ENCODE measurements around the gene TP73. TPM values are rescaled to one million over a fixed set of nuclear protein-coding genes. Genes with fewer than 3 reads are reported as not detected.

TP73 gene
- total RNA-seq, 1 experiment from 2014 or later, result 10.0 TPM

- H3K4me1 ChIP-seq (ENCODE audit: insufficient read depth, low read length, poor library complexity, severe bottlenecking), result no peaks in the 10 kb centered on the region
- BruUV-seq (replicated peaks), result no TSS peak
- peaks cover 7% of the 10 kb centered on the region for H3K27me3 ChIP-seq (replicated peaks; ENCODE audit: insufficient read depth, low read depth, low read length, poor library complexity)
- ChIA-PET CTCF (no interaction called here), POLR2A (ENCODE audit: low non-redundant PET) (no interaction called here)
- peaks cover 7% of the 10 kb centered on the region for H3K9me3 ChIP-seq (ENCODE audit: low read depth, low read length, poor library complexity, severe bottlenecking)
- DNase-seq (ENCODE audit: low spot score), result no peak
- intact Hi-C loops (cut with micrococcal nuclease; ENCODE audit: unreplicated experiment), result no loop called here
- H3K36me3 ChIP-seq (ENCODE audit: insufficient read depth, low read length, poor library complexity, severe bottlenecking), result no peaks in the 10 kb centered on the region
- H3K4me3 ChIP-seq (ENCODE audit: low read depth, low read length, poor library complexity, severe bottlenecking), result no peak overlapping the region
- no peak overlapping the region for H3K27ac ChIP-seq (ENCODE audit: low read depth, low read length, poor library complexity, severe bottlenecking)
- TF ChIP-seq EZH2 (IDR thresholded peaks at IDR 0.05; ENCODE audit: borderline replicate concordance, low read depth, low read length, poor library complexity, severe bottlenecking), result no peak
- TF ChIP-seq, protein P1, sequence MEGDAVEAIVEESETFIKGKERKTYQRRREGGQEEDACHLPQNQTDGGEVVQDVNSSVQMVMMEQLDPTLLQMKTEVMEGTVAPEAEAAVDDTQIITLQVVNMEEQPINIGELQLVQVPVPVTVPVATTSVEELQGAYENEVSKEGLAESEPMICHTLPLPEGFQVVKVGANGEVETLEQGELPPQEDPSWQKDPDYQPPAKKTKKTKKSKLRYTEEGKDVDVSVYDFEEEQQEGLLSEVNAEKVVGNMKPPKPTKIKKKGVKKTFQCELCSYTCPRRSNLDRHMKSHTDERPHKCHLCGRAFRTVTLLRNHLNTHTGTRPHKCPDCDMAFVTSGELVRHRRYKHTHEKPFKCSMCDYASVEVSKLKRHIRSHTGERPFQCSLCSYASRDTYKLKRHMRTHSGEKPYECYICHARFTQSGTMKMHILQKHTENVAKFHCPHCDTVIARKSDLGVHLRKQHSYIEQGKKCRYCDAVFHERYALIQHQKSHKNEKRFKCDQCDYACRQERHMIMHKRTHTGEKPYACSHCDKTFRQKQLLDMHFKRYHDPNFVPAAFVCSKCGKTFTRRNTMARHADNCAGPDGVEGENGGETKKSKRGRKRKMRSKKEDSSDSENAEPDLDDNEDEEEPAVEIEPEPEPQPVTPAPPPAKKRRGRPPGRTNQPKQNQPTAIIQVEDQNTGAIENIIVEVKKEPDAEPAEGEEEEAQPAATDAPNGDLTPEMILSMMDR (conservative IDR thresholded peaks at IDR 0.05; ENCODE audit: low read depth, low read length), result no peak
Observed at GRCh38 chr1:3762151-3762872, 110.0 kb downstream of the TP73 start.

DNA sequence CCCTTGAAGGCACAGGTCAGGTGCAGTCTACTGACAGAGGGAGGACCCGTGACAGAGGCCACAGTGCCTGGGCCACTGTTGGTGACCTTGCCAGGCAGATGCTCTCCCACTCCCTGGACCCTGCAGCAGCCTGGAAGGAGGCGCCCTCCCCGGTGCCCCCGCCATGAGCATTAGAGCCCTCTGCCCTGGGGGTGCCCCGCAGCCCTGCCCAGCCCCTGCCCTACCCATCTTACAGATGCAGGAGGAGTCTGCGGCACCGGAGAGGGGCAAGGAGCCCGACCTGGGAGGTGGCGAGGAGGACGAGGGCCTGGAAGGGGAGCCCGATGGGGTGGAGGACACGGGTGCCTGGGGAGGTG is 110.5 kb downstream of the TP73 start:
- intact Hi-C loops (cut with micrococcal nuclease; ENCODE audit: unreplicated experiment), result no loop called here
- H3K27me3 ChIP-seq (replicated peaks; ENCODE audit: insufficient read depth, low read depth, low read length, poor library complexity), result peaks cover 7% of the 10 kb centered on the region
- ChIA-PET POLR2A (ENCODE audit: low non-redundant PET) (no interaction called here), CTCF (no interaction called here)
- no peak overlapping the region for H3K27ac ChIP-seq (ENCODE audit: low read depth, low read length, poor library complexity, severe bottlenecking)
- no peaks in the 10 kb centered on the region for H3K36me3 ChIP-seq (ENCODE audit: insufficient read depth, low read length, poor library complexity, severe bottlenecking)
- peaks cover 7% of the 10 kb centered on the region for H3K9me3 ChIP-seq (ENCODE audit: low read depth, low read length, poor library complexity, severe bottlenecking)
- no TSS peak for BruUV-seq (replicated peaks)
- H3K4me3 ChIP-seq (ENCODE audit: low read depth, low read length, poor library complexity, severe bottlenecking), result no peak overlapping the region
- TF ChIP-seq, protein P1 (conservative IDR thresholded peaks at IDR 0.05; ENCODE audit: low read depth, low read length), result no peak
- TF ChIP-seq EZH2 (IDR thresholded peaks at IDR 0.05; ENCODE audit: borderline replicate concordance, low read depth, low read length, poor library complexity, severe bottlenecking), result no peak
- DNase-seq (ENCODE audit: low spot score), result no peak
- no peaks in the 10 kb centered on the region for H3K4me1 ChIP-seq (ENCODE audit: insufficient read depth, low read length, poor library complexity, severe bottlenecking)

DNA sequence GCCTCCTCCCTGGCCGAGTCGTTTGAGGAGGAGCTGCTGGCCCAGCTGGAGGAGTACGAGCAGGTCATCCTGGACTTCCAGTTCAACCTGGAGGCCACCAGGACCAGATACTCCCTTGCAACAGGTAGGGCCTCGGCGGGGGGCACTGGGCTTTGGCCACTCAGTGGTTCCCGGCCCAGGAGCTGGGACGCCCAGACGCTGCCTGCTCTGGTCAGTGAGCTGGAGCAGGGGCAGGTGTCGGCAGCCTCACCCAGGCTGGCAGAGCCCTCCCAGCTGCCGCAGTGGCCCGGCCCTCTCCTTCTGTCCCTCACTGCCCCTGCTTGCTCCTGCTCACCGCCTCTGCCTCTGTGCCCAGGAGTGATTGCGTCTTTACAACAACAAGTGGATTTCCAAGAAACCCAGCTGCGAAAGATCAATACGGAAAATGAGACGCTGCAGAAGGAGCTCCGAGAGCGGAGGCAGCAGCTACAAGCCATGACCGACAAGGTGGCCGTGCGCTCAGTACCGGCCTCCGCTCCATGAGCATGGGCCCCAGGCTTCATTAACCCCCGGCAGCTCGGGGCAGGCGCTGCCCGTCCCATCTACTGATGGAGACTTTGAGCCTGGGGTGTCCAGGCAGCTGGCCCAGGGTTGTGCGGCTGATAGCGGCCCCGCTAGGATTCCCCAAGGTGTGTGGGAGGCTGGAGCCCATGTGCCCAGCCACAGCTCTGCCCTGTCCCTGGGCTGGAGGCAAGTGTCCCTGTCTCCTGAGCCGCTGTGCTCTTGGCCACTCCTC is 111.2 kb downstream of the TP73 start:
- Histone ChIP-seq H3K9me3 (ENCODE audit: low read depth, low read length, poor library complexity, severe bottlenecking) (peaks cover 7% of the 10 kb centered on the region), H3K27ac (ENCODE audit: low read depth, low read length, poor library complexity, severe bottlenecking) (no peak overlapping the region), H3K4me3 (ENCODE audit: low read depth, low read length, poor library complexity, severe bottlenecking) (no peak overlapping the region), H3K4me1 (ENCODE audit: insufficient read depth, low read length, poor library complexity, severe bottlenecking) (no peaks in the 10 kb centered on the region), H3K27me3 (replicated peaks; ENCODE audit: insufficient read depth, low read depth, low read length, poor library complexity) (peaks cover 7% of the 10 kb centered on the region), H3K36me3 (ENCODE audit: insufficient read depth, low read length, poor library complexity, severe bottlenecking) (no peaks in the 10 kb centered on the region)
- ChIA-PET POLR2A (ENCODE audit: low non-redundant PET) (no interaction called here), CTCF (no interaction called here)
- no TSS peak for BruUV-seq (replicated peaks)
- no peak for TF ChIP-seq EZH2 (IDR thresholded peaks at IDR 0.05; ENCODE audit: borderline replicate concordance, low read depth, low read length, poor library complexity, severe bottlenecking)
- TF ChIP-seq, protein P1 (conservative IDR thresholded peaks at IDR 0.05; ENCODE audit: low read depth, low read length), result no peak
- DNase-seq (ENCODE audit: low spot score), result no peak
- intact Hi-C loops (cut with micrococcal nuclease; ENCODE audit: unreplicated experiment), result no loop called here

Measured in A673 (cell line).